HG03103 (cell line): ENCODE data around the gene ARRDC3.
A peak's percentile ranks its signal among the peaks of the same experiment; 100 is the strongest.
"Not testable (repeated sequence)": the region's sequence is repeated elsewhere in the genome, so short reads cannot be mapped to it uniquely, and the experiment has no call there.

ENCODE experiments used
- ATAC-seq: cut with Tn5 transposase; IDR thresholded peaks from one replicate; pipeline ENCODE4 v1.9.1; 2021; ENCODE audit warnings: low read depth; ENCODE audit not compliant: unreplicated experiment

Gene ARRDC3

DNA sequence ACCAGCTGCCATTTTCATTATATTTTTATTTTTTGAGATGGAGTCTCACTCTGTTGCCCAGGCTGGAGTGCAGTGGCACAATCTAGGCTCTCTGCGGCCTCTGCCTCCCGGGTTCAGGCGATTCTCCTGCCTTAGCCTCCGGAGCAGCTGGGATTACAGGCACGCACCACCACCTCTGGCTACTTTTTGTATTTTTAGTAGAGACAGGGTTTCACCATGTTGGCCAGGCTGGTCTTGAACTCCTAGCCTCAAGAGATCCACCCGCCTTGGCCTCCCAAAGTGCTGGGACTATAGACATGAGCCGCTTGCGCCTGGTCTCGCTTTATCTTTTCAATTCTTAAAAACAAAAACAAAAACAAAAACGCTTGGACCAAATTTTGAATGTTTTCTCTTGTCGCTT, 2.5 kb upstream of the ARRDC3 start:
- ATAC-seq: not testable (repeated sequence)

DNA sequence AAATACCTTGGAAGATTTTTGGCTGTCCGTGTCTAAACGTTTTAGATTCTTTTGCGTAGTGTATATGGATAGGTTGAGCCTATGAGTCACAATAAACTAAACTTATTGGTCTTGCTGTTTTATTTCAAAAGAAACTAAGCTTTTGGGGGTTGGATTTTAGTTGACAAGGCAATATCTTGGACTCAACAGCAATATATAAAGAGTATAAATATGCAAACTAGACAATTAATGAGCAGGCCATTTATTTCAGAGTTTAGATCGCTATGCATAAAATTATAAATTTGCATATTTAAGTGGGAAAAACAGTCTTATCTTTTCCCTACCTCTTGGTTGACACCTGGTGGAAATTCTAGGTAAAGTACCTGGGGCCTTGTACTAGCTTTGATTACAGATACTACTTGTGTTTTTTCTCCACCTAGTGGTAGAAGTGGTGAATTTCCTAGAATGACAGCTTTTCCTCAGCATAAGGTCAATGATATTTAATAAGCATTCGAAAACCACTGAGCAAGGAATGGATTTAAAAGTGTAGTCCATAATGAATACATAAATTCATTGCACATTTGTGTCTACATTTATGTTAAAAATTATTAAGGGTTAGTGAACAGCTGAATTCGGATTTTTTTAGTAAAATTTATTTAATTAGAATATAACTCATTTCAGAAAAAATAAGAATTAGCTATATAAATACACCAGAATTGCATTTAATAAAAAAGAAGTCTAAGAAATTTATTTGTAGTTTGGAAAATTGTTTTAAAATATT, 1.7 kb upstream of the ARRDC3 start:
- ATAC-seq: no peak

DNA sequence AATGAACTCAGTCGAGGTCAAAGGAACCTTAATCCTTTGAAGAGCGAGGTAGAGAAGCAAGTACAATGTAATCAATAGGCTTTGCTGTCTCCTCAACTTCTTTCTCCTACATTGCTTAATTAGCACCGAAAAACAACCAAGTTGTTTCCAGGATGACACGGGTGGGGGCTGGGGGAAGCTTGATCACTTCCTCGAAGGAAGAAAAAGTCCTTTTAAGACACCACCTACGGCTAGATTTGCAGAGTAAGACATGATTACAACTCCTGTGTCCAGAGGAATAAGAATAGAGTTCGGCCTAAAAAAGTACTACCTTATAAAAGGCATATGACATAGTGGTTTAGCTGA, 811 bp upstream of the ARRDC3 start:
- ATAC-seq: no peak

DNA sequence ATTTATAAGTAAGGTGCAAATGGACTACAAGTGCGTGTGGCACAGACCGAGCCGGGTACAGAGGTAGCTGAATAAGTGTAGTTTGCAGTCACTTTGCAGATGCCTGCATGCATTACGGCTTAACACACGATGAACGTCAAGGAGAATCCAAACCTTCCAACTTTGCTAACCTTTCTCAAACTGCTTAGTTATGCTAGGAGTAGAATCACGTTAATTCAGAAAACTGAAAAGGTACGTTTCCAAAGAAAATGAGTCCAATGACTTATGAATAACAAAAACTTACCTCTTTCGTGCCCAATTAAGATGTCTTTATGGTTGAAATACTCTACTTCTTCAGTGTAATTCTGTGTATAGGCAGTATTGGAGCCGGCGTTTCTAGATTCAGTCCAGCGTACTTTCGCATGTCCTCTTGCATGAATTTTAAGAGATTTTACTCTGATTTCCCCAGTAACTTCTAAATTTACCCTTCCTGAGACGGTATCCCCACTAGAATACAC, 539 bp downstream of the ARRDC3 start:
- no peak for ATAC-seq

DNA sequence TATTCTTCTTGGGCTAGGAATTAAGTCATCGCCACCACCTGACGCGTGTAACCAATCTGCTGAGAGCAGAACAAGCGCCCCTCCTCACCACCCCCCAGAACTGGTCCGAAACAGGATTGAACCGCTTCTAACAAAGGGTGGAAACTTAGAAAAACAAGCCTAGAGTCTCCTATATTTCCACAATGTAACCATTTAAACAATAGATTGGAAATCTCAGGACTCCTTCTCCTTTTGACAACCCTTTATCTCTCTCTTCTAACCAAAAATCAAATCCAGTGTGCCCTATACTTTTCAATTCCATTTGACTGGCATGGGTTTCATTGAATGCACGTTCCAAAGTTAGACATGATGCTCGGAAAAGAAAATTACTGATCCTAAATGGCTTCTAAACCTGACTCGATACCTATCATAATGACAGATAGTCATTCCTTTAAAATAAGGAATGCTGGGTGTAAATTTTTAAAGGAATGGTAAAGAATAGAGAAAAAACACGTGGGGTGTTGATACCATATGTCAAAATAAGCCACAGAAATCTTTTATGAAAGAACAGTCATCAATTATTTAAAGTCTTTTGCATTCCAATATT, 1.2 kb downstream of the ARRDC3 start:
- peak; percentile 20 for ATAC-seq

DNA sequence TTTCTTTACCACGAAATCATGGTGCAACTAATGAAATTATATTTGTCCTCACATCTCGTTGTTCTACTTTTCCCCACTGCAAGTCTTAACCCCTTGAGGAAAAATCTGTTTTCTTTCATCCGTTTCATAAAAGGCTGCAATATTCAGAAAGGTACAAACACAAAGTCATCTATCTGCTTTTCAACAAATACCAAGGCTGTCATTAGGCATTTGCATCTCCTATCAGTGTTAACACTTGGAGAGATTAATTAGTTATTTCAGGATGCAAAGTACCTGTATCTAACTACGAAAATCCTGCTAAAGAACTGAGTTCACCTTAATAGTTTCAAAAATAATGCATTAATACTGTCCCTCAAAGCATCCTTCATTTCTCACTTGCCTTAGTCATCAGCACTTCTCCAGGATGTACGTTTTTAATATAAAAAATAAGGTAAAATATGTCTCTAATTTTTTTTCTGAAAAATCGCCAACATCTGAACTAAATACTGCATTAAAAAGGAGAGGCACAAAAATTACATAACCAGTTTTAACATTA, 1.8 kb downstream of the ARRDC3 start:
- no peak for ATAC-seq

DNA sequence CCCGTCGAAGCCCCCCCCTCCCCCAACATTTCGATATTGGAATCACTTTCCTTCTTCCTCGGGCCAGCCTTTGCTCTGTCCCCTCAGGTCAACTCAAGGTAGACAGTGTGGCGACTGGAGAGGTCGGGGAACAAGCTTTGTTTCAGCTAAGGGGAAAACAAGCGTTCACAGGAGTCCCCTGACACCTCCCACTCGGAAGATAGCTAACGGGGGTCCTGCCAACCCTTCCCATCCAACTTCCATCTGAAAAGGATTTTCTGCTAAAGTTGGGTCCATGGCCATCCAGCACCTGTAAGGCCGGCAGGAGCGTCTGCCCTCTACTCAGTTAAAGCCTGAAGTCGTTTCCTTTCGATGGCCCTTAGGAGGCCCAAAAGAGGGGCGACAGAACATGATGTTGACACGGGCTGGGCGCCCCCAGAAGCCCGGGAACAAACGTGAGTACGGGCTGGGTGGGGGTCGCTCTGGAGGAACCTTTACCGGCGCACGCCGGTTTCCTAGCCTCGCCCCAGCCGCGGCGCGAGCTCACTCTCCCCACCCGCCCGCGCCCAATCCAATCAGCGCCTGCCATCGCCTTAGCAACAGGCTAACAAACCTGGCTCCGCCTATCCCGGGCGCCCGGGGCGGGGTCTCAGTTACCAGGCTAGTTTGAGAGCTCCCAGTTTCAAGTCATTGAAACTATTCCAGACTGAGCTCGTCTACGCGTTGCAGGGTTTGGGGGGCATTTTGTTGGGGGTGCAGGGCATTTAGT, 2.5 kb downstream of the ARRDC3 start:
- peak; percentile 42 for ATAC-seq

DNA sequence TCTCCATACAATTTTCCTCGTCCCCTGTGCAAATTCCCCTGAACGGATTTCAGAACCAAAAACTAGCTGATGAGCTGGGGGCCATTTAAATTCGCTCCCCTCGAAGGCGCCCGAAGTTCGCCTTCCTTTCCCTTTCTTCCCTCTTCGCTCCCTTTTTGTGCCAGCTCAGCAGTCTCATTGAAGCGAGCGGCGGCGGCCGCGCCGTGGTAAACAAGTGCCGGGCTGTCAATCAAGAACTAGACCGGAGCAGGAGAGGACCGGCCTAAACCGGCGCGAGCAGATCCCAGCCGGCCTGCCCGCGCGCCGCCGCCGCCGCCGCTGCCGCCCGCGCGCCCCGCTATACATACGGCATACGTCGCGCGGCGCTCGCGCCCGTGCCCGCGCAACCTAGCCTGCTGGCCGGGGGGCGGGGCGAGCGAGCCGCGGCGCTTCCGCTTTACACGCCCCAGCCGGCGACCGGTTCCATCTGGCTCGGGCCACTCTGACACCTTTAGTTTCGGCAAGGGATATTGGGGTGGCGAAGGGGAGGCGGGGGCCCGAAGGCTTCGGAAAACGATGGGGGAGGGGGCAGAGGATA, 3.1 kb downstream of the ARRDC3 start:
- ATAC-seq: peak; percentile 52

DNA sequence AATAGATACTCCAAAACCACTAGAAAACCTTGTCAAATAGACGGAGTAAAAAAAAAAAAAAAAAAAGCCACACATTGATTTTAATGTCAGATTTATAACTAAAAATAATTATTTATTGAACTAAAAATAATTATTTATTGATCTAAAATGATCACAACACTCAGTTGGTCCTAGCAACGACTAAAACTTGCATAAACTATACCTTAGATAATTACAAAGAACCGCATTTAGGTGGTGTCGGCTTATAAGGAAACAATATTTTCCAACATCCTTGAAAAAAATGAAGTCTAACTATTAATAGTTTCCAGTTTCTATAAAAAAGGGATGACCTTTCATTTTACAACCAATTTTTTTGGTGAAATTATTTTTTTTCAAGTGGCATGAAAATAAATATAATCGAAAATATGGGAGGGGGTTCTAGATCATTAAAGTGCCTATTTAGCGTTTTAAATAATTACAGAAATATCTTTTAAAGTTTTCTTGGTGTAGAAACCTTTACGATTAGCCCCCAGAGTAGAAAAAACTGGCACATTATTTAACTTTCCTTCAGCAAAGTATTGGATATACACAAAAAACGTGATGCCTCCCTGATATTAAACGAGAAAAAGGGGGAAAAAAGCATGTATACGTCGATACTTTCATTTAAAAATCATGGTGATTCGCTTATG, 3.7 kb downstream of the ARRDC3 start:
- no peak for ATAC-seq

DNA sequence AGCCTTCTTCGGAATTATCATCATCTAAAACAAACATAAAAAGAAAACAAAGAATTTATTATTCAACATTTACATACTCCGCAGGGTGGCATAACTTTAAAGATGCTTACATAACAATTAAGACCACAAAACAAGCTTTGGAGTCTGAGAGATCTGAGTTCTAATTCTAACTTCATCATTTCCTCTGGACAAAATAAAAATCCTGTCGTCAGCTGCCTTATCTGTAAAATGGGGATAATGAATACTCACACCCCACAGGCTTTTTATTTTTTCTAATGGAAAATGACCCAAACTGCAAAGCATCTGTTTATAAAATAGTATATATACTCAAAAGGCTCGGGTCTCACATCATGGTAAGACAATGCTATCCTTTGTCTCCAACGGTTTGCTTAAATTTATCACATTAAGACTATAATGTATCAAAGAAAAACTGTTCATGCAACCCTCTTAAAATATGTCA, 4.3 kb downstream of the ARRDC3 start:
- no peak for ATAC-seq

DNA sequence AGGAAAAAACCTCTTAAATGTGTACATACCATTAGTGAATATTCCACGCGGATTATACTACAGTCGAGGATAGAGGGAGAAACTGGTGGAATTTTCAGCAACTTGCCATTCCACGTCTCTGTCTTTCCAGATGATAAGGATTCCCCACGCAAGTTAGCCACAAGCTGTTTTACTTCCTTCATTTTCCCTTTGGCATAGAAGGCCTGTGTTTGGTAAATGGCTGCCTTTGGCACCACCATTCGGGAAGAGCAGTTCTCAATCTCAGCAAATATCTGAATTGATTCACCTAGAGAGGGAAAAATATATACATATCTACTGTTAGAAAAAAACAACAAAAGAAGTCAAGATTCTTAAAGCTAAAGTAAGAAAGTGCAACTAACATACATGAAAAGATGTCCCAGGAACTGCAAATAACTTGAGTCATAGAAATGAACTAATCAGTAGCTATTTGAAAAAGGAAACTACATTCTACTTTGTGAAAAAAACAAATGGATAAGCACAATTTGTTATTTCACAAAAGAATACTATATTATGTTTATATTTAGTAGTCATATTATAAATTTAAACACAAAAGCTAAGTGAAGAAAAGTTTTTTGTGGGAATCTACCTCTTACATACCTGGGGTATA, 8.1 kb downstream of the ARRDC3 start:
- ATAC-seq: no peak

DNA sequence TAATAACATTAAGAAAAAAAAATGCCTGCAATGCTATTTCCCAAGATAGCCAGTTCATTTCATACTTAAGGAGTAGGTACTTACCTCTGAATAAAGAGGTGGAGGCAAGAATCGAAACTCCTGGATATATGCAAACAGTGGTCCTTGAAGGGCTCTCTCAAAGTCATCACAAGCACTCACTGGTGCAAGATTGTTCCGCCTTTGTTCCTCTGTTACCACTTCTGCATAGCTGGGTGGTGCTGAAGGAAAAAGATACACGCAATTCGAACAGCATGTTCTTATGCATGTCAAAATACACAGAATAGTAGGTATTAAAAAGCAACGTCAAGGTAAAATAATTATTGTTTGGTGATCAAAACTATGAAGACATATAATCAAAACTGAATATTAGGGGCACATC, 9.5 kb downstream of the ARRDC3 start:
- no peak for ATAC-seq

DNA sequence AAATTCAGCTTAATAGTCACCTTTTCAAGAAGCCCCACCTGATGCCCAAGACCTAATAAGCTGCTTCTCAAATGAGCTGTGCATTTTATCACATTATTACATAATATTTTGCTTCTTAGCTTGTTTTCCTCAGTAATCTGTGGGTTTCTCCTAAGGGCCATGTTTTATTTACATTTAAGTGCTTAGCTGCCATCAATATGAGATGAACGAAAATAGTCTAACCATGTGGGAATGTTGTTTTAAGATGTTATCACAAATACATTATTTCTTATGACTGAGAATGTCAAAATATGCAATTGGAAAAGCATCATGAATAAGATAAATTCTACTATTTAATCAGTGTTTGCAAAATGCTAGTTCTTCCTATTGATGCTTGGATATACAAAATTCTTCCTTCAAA, 10.1 kb downstream of the ARRDC3 start:
- ATAC-seq: no peak

DNA sequence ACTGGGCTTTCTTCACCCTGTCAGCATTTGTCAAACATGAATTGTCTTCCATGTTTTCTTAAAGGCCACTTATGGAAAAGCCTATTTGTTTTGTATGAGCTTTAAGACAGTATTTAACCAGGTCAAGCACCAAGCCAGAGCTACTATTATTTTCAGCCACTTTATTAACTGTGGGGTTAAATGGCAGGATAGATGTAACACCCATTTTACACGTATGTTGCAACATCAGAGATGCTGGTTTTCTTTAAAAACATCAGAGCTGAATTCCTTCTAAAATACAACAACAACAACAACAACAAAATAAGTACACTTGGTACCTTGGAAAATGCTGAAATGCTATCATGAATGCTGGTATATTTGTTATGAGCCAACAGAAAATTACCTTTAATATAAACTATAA, 13.6 kb downstream of the ARRDC3 start:
- ATAC-seq: no peak

DNA sequence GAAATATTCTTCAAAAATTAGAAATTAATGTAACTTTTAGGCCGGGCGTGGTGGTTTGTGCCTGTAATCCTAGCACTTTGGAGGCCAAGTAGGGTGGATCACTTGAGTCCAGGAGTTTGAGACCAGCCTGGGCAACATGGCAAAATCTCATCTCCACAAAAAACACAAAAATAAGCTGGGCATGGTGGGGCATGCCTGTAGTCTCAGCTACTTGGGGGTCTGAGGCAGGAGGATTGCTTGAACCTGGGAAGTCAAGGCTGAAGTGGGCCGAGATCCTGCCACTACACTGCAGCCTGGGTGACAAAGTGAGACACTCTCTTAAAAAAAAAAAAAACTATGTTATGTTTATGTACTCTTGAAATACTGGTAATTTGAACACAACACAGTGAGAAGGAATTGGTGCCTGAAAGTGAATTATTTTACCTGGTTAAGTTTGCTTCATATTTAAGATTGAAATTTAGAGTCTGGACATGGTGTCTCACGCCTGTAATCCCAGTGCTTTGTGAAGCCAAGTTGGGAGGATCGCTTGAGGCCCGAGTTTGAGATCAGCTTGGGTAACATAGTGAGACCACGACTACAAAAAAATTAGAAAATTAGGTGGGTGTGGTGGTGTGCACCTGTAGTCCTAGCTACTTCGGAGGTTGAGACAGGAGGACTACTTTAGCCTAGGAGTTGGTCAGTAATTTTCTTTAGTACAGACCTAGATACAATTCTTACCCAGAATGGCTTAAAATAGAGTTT, 15.0 kb downstream of the ARRDC3 start:
- ATAC-seq: no peak

DNA sequence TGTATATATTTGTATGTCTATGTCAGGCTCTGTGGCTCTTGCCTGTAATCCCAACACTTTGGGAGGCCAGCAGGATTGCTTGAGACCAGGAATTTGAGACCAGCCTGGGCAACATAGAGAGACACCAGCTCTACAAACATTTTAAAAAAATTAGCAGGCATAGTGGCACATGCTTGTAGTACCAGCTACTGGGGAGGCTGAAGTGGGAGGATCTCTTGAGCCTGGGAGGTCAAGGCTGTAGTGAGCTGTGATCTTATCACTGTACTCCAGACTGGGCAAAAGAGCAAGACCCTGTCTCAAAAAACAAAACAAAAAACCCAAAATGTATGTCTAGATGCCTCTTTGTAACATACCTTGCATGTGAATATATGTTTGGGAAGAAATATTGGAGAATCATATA, 15.8 kb downstream of the ARRDC3 start:
- ATAC-seq: no peak

DNA sequence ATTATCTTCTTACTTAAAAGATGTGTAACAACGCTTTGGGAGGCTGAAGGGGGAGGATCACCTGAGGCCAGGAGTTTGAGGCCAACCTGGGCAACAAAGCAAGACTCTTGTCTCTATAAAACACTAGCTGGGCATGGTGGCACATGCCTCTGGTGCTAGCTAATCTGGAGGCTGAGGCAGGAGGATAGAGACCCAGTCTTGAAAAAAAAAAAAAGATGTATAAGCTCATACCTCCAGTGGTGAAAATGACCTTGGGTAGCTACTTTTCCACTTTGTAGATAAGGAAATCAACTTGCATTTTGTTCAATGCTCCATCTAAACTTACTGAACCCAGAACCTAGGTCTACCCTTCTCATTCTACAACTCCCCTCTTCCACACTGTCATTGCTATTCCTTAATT, 16.6 kb downstream of the ARRDC3 start:
- ATAC-seq: no peak

DNA sequence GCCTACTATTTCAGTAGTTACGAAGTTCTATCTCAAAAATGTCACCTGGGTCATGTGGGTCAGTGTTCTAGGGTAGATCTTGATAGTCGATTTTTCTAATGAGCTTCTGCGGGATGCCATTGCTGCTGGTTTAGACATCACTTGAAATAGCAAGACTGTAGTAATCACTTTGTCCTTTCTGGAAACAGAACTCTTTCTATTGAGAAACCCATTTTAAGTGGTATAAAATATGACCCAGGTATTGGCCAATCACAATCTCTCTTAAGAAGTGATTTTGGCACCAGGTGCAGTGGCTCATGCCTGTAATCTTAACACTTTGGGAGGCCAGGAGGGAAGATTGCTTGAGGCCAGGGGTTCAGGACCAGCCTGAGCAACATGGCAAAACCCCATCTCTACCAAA, 17.6 kb downstream of the ARRDC3 start:
- no peak for ATAC-seq

DNA sequence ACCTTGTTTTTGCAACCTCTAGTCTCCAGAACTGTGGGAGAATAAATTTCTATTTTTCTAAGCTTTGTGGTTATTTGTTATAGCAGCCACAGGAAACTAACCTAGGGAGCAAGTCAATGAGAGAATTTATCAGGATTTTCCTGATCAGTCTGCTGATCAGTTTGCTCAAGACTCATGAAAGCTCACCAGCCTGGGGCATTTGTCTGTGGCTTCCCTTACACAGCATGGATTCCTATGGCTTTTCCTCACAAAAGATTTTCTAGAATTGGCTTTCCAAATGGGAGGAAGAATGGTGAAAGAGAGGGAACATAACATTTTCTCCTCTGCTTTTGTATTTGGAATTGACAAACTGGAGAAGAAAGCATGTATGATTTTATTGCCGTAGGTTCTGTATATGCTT, 20.2 kb downstream of the ARRDC3 start:
- ATAC-seq: no peak
